HG03457 (cell line): ENCODE data around the gene UCK2.

Experiments
- ATAC-seq: cut with Tn5 transposase; IDR thresholded peaks from one replicate; pipeline ENCODE4 v1.9.1; 2021; ENCODE audit warnings: moderate number of reproducible peaks; ENCODE audit not compliant: unreplicated experiment

The UCK2 gene

DNA sequence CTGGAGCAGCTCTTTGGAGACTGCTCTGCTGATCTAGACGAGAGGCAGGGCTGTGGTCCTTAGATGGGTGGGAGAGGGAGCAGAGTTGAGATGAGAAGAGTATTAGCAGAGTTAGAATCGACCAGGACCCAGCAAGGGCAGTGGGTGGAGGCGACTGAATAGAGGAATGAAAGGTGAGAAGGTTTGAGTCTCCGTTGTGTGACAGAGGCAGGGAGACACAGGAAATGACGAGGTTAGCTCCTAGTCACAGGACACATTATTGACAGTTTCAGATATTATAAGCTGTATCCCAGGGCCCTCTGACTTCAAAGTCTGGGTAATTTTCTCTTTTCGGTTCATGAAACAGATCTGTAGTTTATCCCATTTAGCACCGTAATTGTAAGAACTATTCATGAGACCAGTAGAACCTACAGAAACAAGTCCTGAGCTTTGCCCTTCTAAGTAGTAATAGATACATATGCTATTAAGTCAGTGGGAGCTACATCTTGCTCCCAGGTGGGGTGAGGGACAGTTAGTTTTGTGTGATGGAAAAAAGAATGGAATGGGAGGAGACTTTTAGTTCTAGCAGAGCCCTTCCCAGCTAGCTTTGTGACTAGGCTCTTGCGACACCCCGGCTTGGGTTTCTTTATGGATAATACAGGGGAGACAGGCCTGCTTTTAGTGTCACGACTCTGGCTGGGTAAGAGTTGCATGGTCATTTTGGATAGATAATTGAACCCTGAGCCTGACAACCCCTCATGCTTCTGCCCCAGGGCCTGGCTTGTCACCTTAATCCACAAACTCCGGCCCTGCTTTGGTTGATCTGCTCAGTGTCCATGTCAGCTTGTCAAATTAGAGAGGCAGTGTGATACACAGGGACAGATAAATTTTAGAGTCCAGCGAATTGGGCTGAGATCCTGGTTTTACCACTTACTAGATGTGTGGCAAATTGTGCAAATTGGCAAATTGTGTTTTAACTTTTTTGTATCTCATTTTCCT lies 70.2 kb downstream of the UCK2 start:
- no peak for ATAC-seq

DNA sequence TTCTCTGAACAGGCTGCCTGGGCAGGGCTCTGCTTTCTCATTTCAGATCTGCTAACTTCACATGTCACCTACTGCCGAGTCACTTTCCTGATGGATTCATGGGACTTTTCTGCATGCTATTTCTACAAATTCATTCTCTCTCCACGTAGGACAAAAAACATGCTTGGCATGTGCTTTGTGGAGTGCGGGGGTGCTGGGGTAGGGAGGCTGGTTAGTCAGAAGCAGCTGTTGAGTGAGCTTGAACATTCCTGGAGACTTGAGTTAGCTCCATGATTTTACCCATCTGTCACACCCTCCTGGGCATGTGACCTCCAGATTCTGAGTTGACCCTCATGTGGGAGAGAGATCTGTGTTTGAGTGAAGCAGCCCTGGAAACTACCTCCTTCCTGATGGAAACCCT lies 71.4 kb downstream of the UCK2 start:
- ATAC-seq = no peak

DNA sequence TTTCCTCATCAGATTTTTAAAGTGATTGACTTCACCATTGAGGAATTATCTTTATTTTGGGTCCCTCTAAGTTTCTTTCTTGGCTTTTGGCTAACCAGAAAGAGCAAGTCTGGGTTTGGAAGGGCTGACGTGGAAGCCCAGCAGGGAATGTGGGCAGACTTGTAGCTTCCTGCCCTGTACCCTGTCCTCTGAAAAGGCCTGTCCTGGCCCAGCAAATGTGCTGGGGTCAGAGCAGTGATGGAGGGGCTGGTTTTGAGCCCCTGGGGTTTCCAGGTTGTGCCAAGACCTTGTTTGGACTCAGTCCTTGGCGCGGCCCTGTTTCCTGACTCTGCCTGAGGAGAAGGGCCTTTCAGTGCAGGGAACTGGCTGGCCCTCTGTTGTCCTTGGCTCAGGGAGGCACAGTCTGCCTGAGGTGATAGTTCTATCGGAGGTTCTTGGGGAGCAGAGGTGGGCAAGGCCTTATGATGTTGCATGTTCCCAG lies 72.1 kb downstream of the UCK2 start:
- no peak for ATAC-seq

DNA sequence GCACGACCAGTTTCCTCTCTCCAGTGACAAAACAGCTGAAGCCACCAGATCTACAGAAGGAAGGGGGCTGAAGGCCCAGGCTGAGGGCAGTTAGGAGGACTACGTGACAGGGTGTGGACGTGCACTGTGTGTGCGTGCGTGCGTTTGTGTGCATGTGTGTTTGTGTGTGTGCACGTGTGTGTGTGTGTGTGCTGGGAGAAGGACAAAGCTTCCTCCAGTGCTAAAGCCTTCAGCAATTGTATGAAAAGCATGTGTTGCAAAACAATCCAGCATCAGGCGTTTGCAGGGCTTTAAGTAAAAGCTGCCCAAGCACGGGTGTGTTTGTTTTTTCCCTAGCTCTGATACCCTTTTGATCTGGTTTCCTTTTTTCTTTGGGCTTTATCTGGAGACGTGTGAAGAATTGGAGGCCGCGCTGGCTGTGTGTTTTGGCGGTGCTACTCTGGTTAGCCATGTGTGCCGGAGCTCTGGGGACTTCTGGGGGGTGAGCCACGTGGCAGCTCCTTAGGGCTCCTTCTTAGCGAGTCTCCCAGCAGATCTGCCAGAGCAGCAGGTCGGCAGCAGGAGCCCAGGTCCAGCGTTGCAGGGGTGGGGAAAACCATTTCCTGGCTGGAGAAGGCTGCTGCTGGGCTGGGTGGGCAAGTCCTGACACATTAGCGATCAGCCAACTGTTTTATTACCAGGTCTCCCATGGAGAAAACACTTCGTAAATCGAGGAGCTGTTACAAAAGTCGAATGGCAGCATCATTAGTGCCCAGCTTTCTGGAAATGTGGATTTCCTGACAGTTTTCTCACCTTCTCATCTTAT lies 73.4 kb downstream of the UCK2 start:
- ATAC-seq = no peak

DNA sequence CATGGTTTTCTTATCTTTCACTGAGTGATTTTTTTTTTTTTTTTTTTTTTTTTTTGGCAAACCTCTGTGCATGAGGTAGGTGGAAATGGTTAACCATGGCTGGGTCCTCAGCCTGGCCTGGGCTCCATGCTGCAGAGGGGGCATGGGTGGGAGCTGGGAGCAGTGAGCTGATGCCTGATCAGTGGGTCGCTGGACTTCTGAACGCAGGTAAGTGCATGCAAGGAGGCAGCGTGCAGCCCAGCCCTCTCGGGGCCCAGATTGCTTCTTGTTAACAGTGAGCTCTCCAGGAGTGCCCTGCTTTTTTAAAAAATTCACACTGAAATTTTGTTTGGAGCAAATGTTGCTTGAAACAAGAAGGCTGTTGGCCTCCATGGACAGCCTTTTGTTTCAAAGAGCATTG lies 75.2 kb downstream of the UCK2 start:
- no peak for ATAC-seq

DNA sequence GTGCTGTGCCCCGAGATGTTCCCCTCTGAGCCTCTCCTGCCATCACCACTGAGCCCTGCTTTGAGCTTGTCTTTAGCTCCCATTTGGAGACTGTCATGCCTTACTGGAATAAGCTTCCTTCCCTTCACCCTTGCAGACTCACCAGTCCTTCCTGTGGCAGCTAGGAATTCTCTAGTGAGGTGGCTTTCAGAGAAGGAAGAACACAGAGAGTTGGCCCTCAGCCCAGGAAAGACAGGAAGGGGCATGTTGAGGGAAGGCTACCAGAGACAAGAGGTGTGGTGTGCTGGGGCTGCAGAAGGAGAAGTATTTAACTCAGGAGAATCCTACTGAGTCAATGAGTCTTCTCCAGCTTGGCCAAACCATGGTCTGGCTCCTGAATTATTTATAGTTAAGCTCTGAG lies 76.3 kb downstream of the UCK2 start:
- no peak for ATAC-seq

DNA sequence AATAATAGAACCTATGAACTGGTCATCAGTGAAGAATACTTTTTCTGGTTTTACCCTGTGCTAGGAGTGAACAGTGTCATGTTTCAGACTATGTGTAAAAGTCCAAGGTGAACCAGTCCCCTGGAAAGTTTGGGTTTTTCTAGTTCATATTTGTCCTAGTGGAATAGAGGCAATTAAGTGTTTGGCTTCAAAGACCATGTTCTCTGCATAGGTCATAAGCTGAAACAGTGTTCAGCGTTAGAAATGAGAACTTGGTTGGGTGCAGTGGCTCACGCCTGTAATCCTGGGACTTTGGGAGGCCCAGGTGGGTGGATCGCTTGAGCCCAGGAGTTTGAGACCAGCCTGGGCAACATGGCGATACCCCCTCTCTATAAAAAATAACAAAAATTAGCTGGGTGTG lies 77.5 kb downstream of the UCK2 start:
- ATAC-seq = no peak

DNA sequence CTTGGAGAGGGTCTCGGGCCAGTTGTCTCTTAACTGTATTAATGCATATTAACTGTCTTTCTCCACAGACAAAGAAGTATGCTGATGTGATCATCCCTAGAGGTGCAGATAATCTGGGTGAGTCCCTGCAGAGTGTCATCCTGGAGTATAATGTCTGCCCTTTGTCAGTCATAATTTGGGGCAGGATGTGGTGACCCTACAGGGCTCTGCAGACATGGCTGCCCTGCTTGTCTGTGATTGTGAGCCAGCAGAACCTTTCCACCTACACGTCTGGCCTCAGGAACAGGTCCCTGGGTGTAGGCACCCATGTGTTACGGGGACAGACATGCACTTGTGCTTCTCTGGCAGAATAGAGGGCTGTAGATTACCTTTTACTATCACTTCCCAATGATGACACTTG lies 78.4 kb downstream of the UCK2 start:
- ATAC-seq = no peak

DNA sequence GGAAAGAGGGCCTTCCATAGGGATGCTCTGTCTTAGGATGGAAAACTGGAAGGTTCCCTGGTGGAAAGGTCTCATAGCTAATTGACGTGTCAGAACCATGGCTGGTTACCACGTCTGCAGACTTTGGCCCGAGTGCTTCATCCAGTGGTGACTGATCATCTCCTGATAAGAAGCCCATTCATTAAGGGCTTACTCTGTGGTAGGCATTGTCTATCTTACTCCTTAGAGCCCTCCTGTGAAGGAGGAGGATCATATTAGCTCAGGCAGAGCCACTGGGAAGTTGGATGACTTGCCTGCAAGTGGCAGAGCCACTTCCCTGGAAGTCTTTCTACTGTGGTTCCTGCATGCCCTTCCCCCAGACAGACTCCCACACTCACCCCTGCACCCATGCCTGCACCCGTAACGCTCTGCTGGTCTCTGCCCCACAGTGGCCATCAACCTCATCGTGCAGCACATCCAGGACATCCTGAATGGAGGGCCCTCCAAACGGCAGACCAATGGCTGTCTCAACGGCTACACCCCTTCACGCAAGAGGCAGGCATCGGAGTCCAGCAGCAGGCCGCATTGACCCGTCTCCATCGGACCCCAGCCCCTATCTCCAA lies 79.9 kb downstream of the UCK2 start:
- no peak for ATAC-seq

DNA sequence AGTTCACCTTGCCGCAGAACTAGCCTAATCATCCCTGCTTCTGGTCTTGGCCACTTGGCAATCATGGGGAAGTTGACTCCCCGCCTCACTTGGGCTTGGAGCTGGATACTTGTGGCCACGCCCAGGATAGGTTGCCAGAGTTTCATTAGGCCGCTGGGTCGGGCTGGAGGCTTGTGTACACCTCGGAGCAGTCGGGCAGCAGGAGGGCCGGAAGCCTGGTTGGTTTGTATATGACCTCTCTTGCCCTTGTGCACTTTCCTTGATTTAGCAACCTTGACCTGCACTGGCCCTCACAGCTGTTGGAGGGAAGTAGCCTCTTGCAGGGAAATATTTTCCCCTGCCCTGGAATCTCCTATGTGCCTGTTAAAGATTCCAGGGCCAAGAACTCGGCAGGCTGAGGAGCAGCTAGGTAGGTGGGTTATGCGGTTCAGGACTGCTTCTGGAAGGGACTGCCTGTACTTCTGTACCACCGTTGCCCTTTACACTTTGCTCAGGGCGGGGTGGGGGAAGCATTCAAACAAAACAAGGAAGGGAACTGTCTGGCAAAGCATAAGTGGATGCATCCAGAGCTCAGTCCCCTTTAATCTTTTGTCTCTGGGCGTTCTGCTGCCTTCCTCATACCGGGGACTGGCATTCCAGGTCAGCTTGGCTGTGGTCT lies 83.5 kb downstream of the UCK2 start:
- ATAC-seq = no peak

DNA sequence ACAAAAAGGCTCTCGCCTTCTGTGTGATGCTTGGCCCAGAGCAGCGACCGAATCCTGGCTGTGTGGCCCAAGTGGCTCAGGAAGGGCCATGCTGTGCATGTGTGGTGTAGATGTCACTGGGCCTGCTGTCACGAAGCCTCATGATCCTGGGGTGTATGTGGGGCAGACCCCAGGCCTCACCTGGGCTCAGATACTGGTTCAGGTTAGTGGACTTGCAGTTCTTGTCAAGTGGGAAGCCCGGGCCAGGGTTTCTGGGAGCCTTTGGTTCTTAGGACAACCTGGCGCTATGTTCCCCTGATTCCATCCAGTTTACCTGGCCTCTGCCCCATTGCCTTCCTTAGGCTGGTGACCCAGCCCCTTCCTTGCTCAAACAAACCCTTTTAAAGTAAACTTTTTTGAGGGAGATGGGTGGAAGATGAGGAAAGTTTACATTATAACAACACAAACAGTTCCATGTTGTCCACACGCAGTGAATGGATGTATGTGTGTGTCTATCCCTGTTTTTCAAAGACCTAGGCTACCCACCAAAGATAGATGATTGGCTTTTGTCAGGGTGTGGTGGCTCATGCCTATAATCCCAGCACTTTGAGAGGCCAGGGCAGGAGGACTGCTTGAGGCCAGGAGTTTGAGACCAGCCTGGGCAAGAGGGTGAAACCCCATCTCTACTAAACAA lies 84.3 kb downstream of the UCK2 start:
- ATAC-seq = no peak

DNA sequence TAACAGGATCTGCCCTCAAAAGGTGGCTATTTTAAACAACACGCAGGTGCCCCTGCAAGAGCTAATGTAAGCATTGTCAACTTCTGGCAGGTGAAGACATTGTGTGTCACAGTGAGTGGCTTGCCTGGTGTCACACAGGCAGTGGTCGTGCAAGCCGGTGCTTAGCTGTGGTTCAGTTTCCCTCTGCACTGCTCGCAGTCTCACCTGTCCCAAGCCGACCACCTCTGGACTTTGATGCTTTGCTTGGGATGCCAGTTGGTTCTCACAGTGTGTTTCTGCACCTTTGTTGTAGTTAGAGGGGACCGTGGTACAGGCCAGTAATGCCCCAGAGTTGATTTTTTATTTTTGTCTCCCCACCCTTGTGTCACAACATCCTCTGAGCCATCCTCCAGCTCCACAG lies 85.2 kb downstream of the UCK2 start:
- ATAC-seq = no peak

DNA sequence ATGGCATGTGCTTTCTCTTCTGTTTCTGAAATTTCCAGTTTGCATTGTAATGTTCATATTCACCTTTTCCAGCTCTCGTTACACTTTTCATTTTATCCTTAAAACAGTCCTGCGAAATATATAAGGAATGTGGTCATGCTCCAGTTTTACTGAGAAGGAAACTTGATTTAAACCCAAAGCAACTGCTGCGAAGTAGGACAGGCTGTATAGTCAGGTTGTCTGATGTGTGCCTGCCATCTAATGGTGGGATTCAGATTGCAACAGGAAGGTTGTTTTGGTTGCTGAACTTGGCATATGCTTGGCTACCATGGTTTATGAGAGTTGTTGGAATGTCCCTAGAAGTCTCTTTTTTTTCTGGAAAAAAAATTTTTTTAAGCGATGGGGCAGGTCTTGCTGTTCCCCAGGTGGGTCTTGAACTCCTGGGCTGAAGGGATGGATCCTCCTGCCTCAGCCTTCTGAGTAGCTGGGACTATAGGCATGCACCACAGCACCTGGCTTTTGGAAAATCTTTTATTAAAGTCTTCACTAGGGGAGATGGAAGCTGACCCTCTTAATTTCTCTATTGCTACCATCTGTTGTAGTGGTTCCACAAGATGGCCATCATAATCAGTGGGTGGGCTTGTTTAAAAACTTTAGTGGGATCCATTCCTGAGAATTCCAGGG lies 86.9 kb downstream of the UCK2 start:
- no peak for ATAC-seq

DNA sequence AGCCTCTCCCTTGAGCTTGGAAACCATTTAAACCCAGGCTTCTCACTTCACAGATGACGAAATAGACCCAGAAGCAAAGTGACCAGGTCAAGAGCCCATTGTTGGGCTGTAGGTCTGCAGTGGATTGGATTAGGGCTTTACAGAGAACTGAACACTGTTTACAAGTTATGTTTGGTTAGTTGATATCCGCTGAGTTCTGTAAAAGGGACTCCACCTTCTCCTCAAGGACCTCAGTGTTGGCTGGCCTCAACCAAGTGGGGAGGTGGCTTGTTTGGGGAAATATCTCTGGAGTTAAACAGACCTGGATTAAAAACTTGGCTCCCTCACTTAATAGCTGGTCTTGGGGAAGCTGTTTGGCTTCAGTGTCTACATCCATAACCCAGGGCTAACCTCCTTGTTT lies 88.1 kb downstream of the UCK2 start:
- ATAC-seq = no peak

DNA sequence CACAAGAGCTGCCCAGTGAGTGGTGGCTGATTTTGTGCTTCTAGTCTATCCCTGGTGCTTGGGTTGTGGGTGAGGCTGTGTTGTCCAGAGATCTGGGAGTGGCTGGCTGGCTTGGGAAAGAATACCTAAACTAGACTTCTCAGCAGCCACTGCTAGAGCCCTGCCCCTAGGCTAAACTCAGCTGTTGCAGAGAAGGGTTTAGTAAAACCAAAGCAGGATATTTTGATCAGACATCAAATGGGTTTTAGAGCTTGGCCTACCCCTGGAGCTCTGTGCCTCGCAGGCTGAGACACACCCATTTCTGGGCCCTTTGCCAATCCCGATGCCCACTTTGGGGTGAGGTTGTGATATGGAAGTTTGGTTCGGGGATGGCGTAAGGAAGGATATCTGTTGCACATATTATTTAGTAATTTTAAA lies 88.5 kb downstream of the UCK2 start:
- ATAC-seq = no peak

DNA sequence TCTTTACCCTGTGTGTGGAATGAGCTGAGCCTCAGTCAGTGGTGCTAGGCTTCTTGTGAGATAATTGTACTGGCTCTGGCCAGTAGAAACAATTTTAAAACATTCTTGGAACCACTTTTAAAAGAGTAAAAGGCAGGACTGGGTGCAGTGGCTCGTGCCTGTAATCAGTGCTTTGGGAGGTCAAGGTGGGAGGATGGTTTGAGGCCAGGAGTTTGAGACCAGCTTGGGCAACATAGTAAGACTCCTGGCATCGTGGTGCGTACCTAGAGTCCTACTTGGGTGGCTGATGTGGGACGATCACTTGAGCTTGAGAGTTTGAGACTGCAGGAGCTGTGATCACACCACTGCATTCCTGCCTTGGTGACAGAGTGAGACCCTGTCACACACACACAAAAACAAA lies 89.8 kb downstream of the UCK2 start:
- no peak for ATAC-seq

DNA sequence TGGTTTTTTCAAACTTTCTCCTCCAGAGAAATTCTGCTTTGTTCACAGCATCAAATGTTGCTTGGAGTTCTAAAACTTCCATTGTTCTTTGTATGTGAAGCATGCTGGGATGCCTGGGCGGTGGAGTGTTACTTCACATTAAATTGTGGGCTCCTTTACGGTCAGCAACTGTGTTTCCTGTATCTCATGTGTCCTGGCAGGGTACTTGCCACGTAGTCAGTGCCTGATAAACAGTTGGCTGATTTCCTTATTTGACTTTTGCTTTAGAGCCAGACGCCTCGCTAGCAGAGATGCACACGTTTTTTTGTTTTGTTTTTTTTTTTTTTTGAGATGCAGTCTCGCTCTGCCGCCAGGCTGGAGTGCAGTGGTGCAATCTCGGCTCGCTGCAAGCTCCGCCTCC lies 96.7 kb downstream of the UCK2 start:
- no peak for ATAC-seq

DNA sequence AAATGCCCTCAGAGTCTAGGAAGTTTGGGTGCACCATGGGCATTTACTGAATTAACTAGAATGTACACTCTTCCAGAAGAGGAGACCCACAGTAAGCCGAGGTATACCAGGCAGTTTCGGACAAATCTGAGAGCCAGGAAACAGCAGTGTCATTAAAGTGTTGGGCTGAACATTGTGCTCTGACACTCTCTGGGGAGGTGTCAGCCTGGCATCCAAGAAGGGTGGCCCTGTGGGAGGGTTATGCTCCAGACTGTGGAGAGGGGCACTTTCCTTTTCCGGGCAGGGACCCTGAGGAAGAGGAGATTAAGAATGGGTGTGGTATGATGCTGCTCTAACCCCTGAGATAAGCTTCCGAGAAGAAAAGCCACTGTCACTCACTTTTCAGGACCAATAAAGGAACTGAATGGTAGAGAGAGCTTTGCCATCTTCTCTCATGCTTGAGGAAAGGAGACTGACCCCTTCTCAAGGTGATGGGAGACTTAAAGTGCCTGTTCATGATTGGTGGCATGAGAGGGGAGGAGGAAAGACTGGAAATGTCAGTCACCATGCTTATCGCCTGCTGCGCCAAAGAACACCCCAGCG lies 98.2 kb downstream of the UCK2 start:
- ATAC-seq = no peak

DNA sequence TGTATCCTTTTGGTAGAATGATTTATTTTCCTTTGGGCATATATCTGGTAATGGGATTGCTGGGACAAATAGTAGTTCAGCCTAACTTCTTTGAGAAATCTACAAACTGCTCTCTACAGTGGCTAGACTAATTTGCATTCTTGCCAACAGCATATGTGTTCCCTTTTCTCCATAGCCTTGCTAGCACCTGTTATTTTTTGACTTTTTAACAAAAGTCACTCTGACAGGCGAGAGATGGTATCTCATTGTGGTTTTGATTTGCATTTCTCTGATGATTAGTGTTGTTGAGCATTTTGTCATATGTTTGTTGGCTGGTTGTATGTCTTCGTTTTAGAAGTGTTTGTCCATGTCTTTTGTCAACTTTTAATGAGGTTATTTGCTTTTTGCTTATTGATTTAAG lies 99.8 kb downstream of the UCK2 start:
- no peak for ATAC-seq
